Heart left ventricle (tissue), 13 donors: ENCODE results near the gene KCNMA1.

Source experiments
- CTCF ChIP-seq, 12 donors: fragments of 200-600 bp; sonication (generic) in 4 of 12; IDR thresholded peaks; one replicate each; pipeline versions ENCODE4 v1.5.0 to v1.8.0; 2018 to 2022; ENCODE audit warnings: antibody characterized with exemption in 12 of 12, mild to moderate bottlenecking in 5 of 12
- POLR2A ChIP-seq, 2 donors: fragments of 450-650 bp; IDR thresholded peaks; one replicate each; pipeline ENCODE4 v1.6.1; 2017; ENCODE audit warnings: antibody characterized with exemption in 2 of 2, mild to moderate bottlenecking in 2 of 2, moderate library complexity in 2 of 2
- donor health status: ischemic (EF 13 %, LVEDD 7.1; RV severe dilation, severe dysfunction).
- donor health status: DM: no; HTN: yes; CAD: no.
- donor health status: DM: no; HTN: no; CAD: no.
- donor health status: ischemic (EF 25% LVEDD 6.9; RV normal size, moderate dysfunction).
- donor health status: ischemic (EF 25% LVEDD 5.7; RV mildly dilated, moderate dysfunction).
- donor health status: ischemic (EF 35%, LVEDD 5.7; RV mildly dilated, moderate dysfunction).
- donor health status: nonischemic (EF 11% LVEDD 7.7; RV severe dilation, severe dysfunction).
- donor health status: DM: yes; HTN: yes; CAD: no.
- donor health status: PGD.
- donor health status: ischemic (EF 29% LVEDD 5.4; RV normal size, mild dysfunction).
- donor health status: nonischemic (EF 23%, LVEDD 6.1; RV moderate dilation, normal function).

GRCh38 chr10:77605466-77605865 is 32.1 kb downstream of the KCNMA1 start:
- TF ChIP-seq CTCF (IDR thresholded peaks at IDR 0.05), result no peak
- no peak for TF ChIP-seq POLR2A (IDR thresholded peaks at IDR 0.05)
